Esophagus muscularis mucosa (tissue), 4 donors: ENCODE measurements around the gene PRKN. TPM values are rescaled to one million over a fixed set of nuclear protein-coding genes. Genes with fewer than 3 reads are reported as not detected.

Source experiments
- DNase-seq: peaks from one replicate; pipeline ENCODE4 v3.0.0-alpha.2; 2017; ENCODE audit errors: extremely low spot score
- H3K27ac ChIP-seq, 4 donors: fragments of 200-600 bp; sonication (generic); replicated peaks in 1 of 4; 1 replicate in 3 of 4; 2 replicates in 1 of 4; pipeline ENCODE4 v1.5.1; 2016 to 2019; ENCODE audit warnings: mild to moderate bottlenecking in 1 of 4
- H3K27me3 ChIP-seq, 4 donors: fragments of 200-600 bp; sonication (generic); one replicate each; pipeline versions ENCODE4 v1.5.1 to v1.6.0; 2016 to 2019
- H3K36me3 ChIP-seq, 4 donors: fragments of 200-600 bp; sonication (generic); one replicate each; pipeline ENCODE4 v1.5.1; 2016 to 2019
- H3K4me1 ChIP-seq, 4 donors: fragments of 200-600 bp; sonication (generic); one replicate each; pipeline ENCODE4 v1.5.1; 2016 to 2019
- H3K4me3 ChIP-seq, 4 donors: fragments of 200-600 bp; sonication (generic); 1 replicate in 2 of 4; 2 replicates in 2 of 4; pipeline ENCODE4 v1.5.1; 2016 to 2019; ENCODE audit warnings: mild to moderate bottlenecking in 4 of 4, moderate library complexity in 1 of 4
- H3K9me3 ChIP-seq, 4 donors: fragments of 200-600 bp; sonication (generic); 1 replicate in 3 of 4; 2 replicates in 1 of 4; pipeline ENCODE4 v1.5.1; 2016 to 2019
- CTCF ChIP-seq, 3 experiments: fragments of 200-600 bp in 2 of 3; fragments of 450-650 bp in 1 of 3; sonication (generic) in 2 of 3; IDR thresholded peaks; one replicate each; pipeline ENCODE4 v1.5.1; 2017 to 2019; ENCODE audit warnings: antibody characterized with exemption in 3 of 3, mild to moderate bottlenecking in 2 of 3, moderate library complexity in 1 of 3
- EP300 ChIP-seq: sonication (generic); formaldehyde crosslinking; IDR thresholded peaks from one replicate; pipeline ENCODE4 v1.6.1; 2017; ENCODE audit warnings: antibody characterized with exemption
- POLR2A ChIP-seq: fragments of 450-650 bp; IDR thresholded peaks from one replicate; pipeline ENCODE4 v1.6.1; 2017; ENCODE audit warnings: antibody characterized with exemption, moderate library complexity, mild to moderate bottlenecking, low read depth
- POLR2AphosphoS5 ChIP-seq, 2 donors: sonication (generic); formaldehyde crosslinking; IDR thresholded peaks; one replicate each; pipeline ENCODE4 v1.6.1; 2017; ENCODE audit warnings: antibody characterized with exemption in 2 of 2
- WGBS: methylation state at CpG from one replicate; pipeline ENCODE4 v1.1.5; 2018; 5-methylcytosine and 5-hydroxymethylcytosine counted together
- intact Hi-C: fragments of 100-400 bp; cut with DNase I; formaldehyde crosslinking; loops from one replicate; pipeline ENCODE4 v1.15.1; 2023
- total RNA-seq, 4 donors: library from RNA; depleted of rRNA; stranded (reverse); fragments of >200 nt; gene quantifications; one replicate each; pipeline versions ENCODE4 v1.1.0 to v1.2.1, GENCODE V29; 2016

Gene PRKN
- total RNA-seq, 4 donors from 2014 or later: 9.6 to 14.5 (median 10.8) TPM

GRCh38 chr6:161452241-161452640, 1275.3 kb downstream of the PRKN start:
- no peaks in the 10 kb centered on the region for H3K27me3 ChIP-seq
- H3K9me3 ChIP-seq: no peaks in the 10 kb centered on the region
- H3K4me3 ChIP-seq: no peak overlapping the region
- no peak for DNase-seq
- no peaks in the 10 kb centered on the region for H3K4me1 ChIP-seq
- no peak overlapping the region for H3K27ac ChIP-seq
- intact Hi-C loops: no loop called here
- 95% methylated on average over 3 of the region's 3 CpGs for WGBS
- H3K36me3 ChIP-seq: no peaks in the 10 kb centered on the region
- TF ChIP-seq POLR2AphosphoS5 (IDR thresholded peaks at IDR 0.05) (no peak), POLR2A (no peak), CTCF (IDR thresholded peaks at IDR 0.05) (no peak), EP300 (no peak)

GRCh38 chr6:161449521-161449920, 1278.0 kb downstream of the PRKN start:
- Histone ChIP-seq H3K4me1 (peaks cover 5 to 26% (median 21%) of the 10 kb centered on the region in 4 donors), H3K27ac (no peak overlapping the region), H3K36me3 (no peaks in the 10 kb centered on the region), H3K27me3 (peaks cover 0 to 2% (median 0%) of the 10 kb centered on the region in 4 donors), H3K4me3 (no peak overlapping the region), H3K9me3 (no peaks in the 10 kb centered on the region)
- DNase-seq: no peak
- 89% methylated on average over 3 of the region's 3 CpGs for WGBS
- TF ChIP-seq POLR2A (no peak), CTCF (IDR thresholded peaks at IDR 0.05) (no peak), EP300 (no peak), POLR2AphosphoS5 (IDR thresholded peaks at IDR 0.05) (no peak)
- intact Hi-C loops: no loop called here

- no peak for DNase-seq
- 95% methylated on average over 7 of the region's 7 CpGs for WGBS
- Histone ChIP-seq H3K27ac (no peak overlapping the region), H3K4me3 (no peak overlapping the region), H3K4me1 (peaks cover 15 to 47% (median 37%) of the 10 kb centered on the region in 4 donors), H3K36me3 (no peaks in the 10 kb centered on the region), H3K9me3 (no peaks in the 10 kb centered on the region), H3K27me3 (peaks cover 0 to 3% (median 0%) of the 10 kb centered on the region in 4 donors)
- TF ChIP-seq POLR2AphosphoS5 (IDR thresholded peaks at IDR 0.05) (no peak), CTCF (IDR thresholded peaks at IDR 0.05) (no peak), EP300 (no peak), POLR2A (no peak)
- intact Hi-C loops: no loop called here
Observed at GRCh38 chr6:161446949-161447348, 1280.6 kb downstream of the PRKN start.

- no peak overlapping the region for H3K27ac ChIP-seq
- H3K36me3 ChIP-seq: no peaks in the 10 kb centered on the region
- peaks cover 15 to 47% (median 37%) of the 10 kb centered on the region in 4 donors for H3K4me1 ChIP-seq
- H3K4me3 ChIP-seq: no peak overlapping the region
- intact Hi-C loops: no loop called here
- no peak for DNase-seq
- TF ChIP-seq POLR2AphosphoS5 (IDR thresholded peaks at IDR 0.05): no peak
- no peak for TF ChIP-seq CTCF (IDR thresholded peaks at IDR 0.05)
- TF ChIP-seq POLR2A: no peak
- TF ChIP-seq EP300: no peak
- H3K9me3 ChIP-seq: no peaks in the 10 kb centered on the region
- peaks cover 0 to 3% (median 0%) of the 10 kb centered on the region in 4 donors for H3K27me3 ChIP-seq
- 52% methylated on average over 6 of the region's 6 CpGs for WGBS
Observed at GRCh38 chr6:161446296-161446925, 1281.2 kb downstream of the PRKN start.
